ENCODE measurements around the gene FERD3L. TPM values are rescaled to one million over a fixed set of nuclear protein-coding genes. Genes with fewer than 3 reads are reported as not detected.

Gene FERD3L
- total RNA-seq, 4 donors from 2014 or later = not detected

- Histone ChIP-seq H3K36me3 (no peaks in the 10 kb centered on the region), H3K4me3 (peak overlapping the region in 3 of 4 donors; percentile 59 to 77 (median 61)), H3K9me3 (no peaks in the 10 kb centered on the region), H3K4me1 (peaks cover 0 to 31% (median 4%) of the 10 kb centered on the region in 3 donors), H3K27me3 (peaks cover 0 to 100% (median 27%) of the 10 kb centered on the region in 4 donors), H3K27ac (peak overlapping the region; percentile 73 to 87 (median 84))
- TF ChIP-seq CTCF (IDR thresholded peaks at IDR 0.05) = no peak
- TF ChIP-seq POLR2A (IDR thresholded peaks at IDR 0.05) = no peak
- no peak for DNase-seq
- WGBS, 2 donors = 16 to 35% methylated on average over 4 of the region's 4 CpGs
- intact Hi-C loops (cut with DNase I) = no loop called here
Measured at GRCh38 chr7:19113002-19113350, 32.2 kb downstream of the FERD3L start.

GRCh38 chr7:19112274-19113001 lies 32.8 kb downstream of the FERD3L start:
- peaks cover 0 to 31% (median 9%) of the 10 kb centered on the region in 3 donors for H3K4me1 ChIP-seq
- no peaks in the 10 kb centered on the region for H3K9me3 ChIP-seq
- DNase-seq = no peak
- intact Hi-C loops (cut with DNase I) = no loop called here
- TF ChIP-seq POLR2A (IDR thresholded peaks at IDR 0.05) (no peak), CTCF (IDR thresholded peaks at IDR 0.05) (no peak)
- peak overlapping the region in 3 of 4 donors; percentile 59 to 77 (median 61) for H3K4me3 ChIP-seq
- 6 to 24% methylated on average over 14 to 26 of the region's 42 CpGs for WGBS, 2 donors
- no peaks in the 10 kb centered on the region for H3K36me3 ChIP-seq
- H3K27ac ChIP-seq = peak overlapping the region; percentile 73 to 87 (median 84)
- peaks cover 5 to 100% (median 29%) of the 10 kb centered on the region in 4 donors for H3K27me3 ChIP-seq

GRCh38 chr7:19111474-19112273 lies 33.5 kb downstream of the FERD3L start:
- Histone ChIP-seq H3K27me3 (peaks cover 5 to 100% (median 31%) of the 10 kb centered on the region in 4 donors), H3K27ac (peak overlapping the region; percentile 73 to 91 (median 84)), H3K4me1 (peaks cover 0 to 33% (median 17%) of the 10 kb centered on the region in 3 donors), H3K36me3 (no peaks in the 10 kb centered on the region), H3K4me3 (peak overlapping the region in 3 of 4 donors; percentile 59 to 77 (median 61)), H3K9me3 (no peaks in the 10 kb centered on the region)
- DNase-seq = no peak
- 24 to 25% methylated on average over 15 of the region's 15 CpGs for WGBS, 2 donors
- intact Hi-C loops (cut with DNase I) = no loop called here
- no peak for TF ChIP-seq POLR2A (IDR thresholded peaks at IDR 0.05)
- TF ChIP-seq CTCF (IDR thresholded peaks at IDR 0.05) = no peak

- 12 to 15% methylated on average over 6 of the region's 6 CpGs for WGBS, 2 donors
- peak overlapping the region; percentile 10 to 91 (median 84) for H3K27ac ChIP-seq
Measured at GRCh38 chr7:19110776-19111175, 34.4 kb downstream of the FERD3L start.

More at GRCh38 chr7:19110776-19111175, 34.4 kb downstream of the FERD3L start:
- H3K4me1 ChIP-seq = peaks cover 0 to 31% (median 19%) of the 10 kb centered on the region in 3 donors
- peaks cover 5 to 100% (median 33%) of the 10 kb centered on the region in 4 donors for H3K27me3 ChIP-seq
- H3K4me3 ChIP-seq = peak overlapping the region in 3 of 4 donors; percentile 16 to 77 (median 61)
- no peak for TF ChIP-seq POLR2A (IDR thresholded peaks at IDR 0.05)
- no peak for TF ChIP-seq CTCF (IDR thresholded peaks at IDR 0.05)
- H3K36me3 ChIP-seq = no peaks in the 10 kb centered on the region
- H3K9me3 ChIP-seq = no peaks in the 10 kb centered on the region
- no peak for DNase-seq
- intact Hi-C loops (cut with DNase I) = no loop called here
